HG03442 (cell line): ENCODE measurements around the gene HECW1.
"Not testable (repeated sequence)": the region's sequence is repeated elsewhere in the genome, so short reads cannot be mapped to it uniquely, and the experiment has no call there.

Experiments used
- ATAC-seq: cut with Tn5 transposase; IDR thresholded peaks from one replicate; pipeline ENCODE4 v1.9.1; 2021; ENCODE audit warnings: mild to moderate bottlenecking, moderate library complexity; ENCODE audit not compliant: unreplicated experiment

HECW1 gene

GRCh38 chr7:43560742-43561330 is 448.4 kb downstream of the HECW1 start:
- ATAC-seq, result no peak

GRCh38 chr7:43562383-43562782 is 449.9 kb downstream of the HECW1 start:
- ATAC-seq, result no peak

GRCh38 chr7:43565786-43566185 is 453.3 kb downstream of the HECW1 start:
- ATAC-seq, result no peak

- ATAC-seq, result no peak
These were observed 456.1 kb downstream of the HECW1 start for GRCh38 chr7:43568529-43568928.

GRCh38 chr7:43569424-43569823 is 457.0 kb downstream of the HECW1 start:
- peak; percentile 89 for ATAC-seq

DNA sequence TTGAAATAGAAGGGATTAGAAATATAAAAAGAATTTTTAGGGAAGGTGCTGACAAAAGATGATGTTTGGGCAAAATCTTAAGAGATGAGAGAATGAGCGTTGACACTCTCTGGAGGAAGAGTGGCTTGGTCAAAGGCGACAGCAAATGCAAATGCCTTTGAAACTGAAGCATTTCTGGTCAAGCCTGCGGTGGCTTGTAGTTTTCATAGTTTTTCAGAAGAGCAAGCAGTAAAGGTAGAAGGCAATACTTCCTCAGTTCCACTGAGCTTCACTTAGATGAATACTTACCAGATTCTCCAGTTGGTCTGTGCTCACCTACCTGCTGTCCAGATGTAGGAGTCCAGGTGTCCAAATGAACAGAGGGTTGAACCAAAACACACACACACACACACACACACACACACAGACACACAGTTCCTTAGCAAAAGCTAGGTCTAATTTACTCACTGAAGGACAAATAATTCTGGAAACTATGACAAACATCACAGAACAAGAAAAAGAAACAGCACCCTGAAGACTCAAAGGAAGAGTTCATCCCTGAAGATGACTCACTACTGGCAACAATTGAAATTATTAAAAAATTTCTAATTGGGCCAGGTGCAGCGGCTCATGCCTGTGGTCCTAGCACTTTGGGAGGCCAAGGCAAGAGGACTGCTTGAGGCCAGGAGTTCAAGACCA is 458.4 kb downstream of the HECW1 start:
- peak; percentile 57 for ATAC-seq

GRCh38 chr7:43572516-43573049 is 460.1 kb downstream of the HECW1 start:
- ATAC-seq, result peak; percentile 36

- not testable (repeated sequence) for ATAC-seq
These were observed 461.4 kb downstream of the HECW1 start for GRCh38 chr7:43573832-43574231.

- ATAC-seq, result no peak
These were observed 463.1 kb downstream of the HECW1 start for GRCh38 chr7:43575506-43575905.

DNA sequence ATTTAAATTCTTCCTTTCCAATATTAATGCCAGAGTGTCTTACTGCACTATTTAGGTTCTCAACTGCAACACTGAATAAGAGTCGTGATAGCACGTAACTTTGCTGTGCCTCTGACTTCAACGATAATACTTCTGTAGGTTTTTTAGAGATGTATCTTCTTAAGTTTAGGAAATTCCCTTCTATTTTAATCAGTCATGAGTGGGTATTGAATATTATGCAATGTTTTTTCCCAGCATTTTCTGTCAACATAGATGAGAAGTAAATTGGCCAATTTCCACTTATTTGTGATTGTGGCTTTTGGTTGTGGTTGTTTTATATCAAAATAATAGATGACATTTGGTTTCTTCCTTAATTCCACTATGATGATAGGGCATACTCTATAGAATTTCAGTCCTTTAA is 463.8 kb downstream of the HECW1 start:
- ATAC-seq, result no peak

- ATAC-seq, result no peak
These were observed 465.1 kb downstream of the HECW1 start for GRCh38 chr7:43577485-43577951.

- ATAC-seq, result peak; percentile 66
These were observed 470.3 kb downstream of the HECW1 start, which contains the start of gene STK17A for GRCh38 chr7:43582503-43583423. Gene STK17A (plus strand): TSS chr7:43583108. CDS start chr7:43583244, 136 bp downstream.

DNA sequence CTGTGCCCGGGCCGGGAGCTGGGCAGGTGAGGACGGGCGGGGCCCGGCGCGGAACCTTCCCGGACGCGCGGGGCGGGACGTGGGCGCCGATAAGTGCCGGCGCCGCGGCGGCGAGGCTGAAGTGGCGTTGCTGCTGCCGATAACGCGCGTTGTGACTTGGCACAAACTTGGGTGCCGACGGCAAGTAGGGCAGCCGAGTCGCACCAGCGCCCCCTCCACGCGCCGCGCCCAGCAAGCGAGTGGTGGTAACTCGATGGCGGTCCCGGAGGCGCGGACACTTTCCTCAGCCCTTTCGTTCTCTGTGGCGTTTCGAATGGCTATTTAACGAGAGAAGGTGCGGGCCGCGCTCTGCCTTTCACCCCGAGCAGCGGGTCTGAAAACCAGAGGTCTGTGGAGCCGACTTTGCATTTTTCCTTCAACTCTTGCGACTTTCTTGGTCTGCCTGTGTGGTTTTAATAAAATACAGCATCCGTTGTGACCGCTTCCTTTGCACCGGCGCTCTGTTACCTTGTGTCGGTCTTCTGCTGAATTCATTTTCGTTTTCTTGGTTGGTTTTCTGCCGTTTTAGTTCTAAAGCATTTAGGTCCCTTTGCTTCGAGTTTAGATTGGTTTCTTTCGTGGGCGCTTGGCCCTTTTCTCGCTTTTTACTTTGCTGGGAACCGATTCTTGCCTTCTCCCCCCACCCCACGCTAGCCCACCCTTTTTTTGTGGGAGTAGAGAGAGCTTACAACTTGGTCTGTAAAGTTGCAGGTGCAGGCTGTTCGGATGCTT is 471.2 kb downstream of the HECW1 start:
- peak; percentile 15 for ATAC-seq

- ATAC-seq, result no peak
These were observed 471.7 kb downstream of the HECW1 start for GRCh38 chr7:43584195-43584586.

- ATAC-seq, result not testable (repeated sequence)
These were observed 472.3 kb downstream of the HECW1 start for GRCh38 chr7:43584733-43585132.

DNA sequence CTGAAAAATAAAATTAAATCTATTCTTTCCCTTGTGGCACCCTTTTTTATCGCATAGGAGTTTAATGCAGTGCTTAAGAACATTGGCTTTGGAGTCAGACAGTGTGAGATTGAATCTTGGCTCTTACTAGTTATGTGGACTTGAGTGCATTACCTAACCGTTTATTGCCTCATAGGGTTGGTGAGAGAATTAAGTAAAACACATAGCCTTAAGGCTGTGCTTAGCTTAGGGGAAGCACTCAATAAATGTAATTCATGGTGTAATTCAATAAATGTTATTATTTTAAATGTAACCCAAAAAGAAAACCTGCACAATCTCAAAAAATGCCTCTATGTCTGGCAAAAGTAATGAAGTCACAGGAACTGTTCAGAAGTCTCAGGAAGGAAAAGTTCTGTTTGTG is 473.1 kb downstream of the HECW1 start:
- no peak for ATAC-seq

GRCh38 chr7:43586251-43586900 is 473.9 kb downstream of the HECW1 start:
- no peak for ATAC-seq

DNA sequence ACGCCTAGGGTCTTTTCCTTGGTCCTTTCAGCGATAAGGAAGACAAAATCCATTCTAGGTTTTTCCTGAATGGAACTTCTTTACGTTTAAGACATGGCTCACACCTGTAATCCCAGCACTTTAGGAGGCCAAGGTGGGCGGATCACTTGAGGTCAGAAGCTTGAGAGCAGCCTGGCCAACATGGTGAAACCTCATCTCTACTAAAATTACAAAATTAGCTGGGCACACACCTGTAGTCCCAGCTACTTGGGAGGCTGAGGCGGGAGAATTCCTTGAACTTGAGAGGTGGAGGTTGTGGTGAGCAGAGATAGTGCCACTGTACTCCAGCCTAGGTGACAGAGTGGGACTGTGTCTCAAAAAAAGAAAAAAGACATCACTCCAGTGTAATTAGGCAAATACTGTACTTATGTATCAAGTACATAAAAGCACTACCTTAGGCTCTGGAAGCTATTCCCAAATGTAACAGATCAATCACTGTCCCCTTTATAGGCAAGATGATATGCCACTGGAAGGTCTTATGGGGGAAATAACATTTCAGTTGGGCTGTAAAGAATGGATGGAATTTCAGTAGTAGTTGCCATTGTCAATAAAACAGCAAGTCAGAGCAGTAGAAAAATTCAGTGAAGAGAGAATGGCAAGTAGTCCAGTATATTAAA is 476.2 kb downstream of the HECW1 start:
- ATAC-seq, result no peak

- ATAC-seq, result no peak
These were observed 476.7 kb downstream of the HECW1 start for GRCh38 chr7:43589133-43589478.

DNA sequence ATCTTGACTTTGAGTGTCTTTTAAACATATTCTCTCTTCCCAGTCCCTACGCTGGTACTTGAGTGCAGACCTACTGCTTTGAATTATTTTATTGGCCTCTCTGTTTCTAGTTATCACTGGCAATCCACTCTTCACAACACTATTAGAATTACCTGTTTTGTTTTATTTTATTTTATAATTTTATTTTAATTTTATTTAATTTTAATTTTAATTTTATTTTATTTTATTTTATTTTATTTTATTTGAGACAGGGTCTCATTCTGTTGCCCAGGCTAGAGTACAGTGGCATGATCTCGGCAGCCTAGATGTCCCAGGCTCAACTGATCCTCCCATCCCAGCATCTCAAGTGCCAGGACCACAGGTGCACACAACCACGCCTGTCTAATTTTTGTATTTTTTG is 477.3 kb downstream of the HECW1 start:
- ATAC-seq, result no peak
